Activated CD4-positive, alpha-beta T cell treated with anti-CD3 and anti-CD28 coated beads, Interleukin-2, amount 50 U/mL, for 1 hour (primary cell): Measurements from ENCODE around the gene DACH1.

ENCODE experiments used
- DNase-seq: peaks from one replicate; pipeline ENCODE4 v3.0.0-alpha.2; 2020

DACH1 gene

GRCh38 chr13:71695662-71696061, 171.3 kb downstream of the DACH1 start:
- DNase-seq = no peak

DNA sequence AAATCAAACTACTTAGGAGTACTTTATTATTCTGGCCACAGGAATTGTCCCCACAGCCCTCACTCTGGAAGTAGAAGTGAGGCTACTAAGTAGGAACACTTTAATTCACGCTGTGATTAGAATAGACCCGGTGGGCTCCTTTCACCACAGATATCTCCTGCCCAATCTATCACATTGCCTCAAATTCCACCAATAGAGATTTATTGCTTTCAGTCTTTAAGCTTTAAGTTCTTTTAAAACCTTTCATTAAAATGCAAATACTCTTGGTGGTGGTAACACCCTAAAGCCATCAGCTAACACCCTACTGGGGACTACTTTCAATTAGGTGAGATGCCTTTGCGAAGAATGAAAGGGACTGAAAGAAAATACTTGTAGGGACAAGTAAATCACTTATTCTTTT, 181.9 kb downstream of the DACH1 start:
- no peak for DNase-seq

DNA sequence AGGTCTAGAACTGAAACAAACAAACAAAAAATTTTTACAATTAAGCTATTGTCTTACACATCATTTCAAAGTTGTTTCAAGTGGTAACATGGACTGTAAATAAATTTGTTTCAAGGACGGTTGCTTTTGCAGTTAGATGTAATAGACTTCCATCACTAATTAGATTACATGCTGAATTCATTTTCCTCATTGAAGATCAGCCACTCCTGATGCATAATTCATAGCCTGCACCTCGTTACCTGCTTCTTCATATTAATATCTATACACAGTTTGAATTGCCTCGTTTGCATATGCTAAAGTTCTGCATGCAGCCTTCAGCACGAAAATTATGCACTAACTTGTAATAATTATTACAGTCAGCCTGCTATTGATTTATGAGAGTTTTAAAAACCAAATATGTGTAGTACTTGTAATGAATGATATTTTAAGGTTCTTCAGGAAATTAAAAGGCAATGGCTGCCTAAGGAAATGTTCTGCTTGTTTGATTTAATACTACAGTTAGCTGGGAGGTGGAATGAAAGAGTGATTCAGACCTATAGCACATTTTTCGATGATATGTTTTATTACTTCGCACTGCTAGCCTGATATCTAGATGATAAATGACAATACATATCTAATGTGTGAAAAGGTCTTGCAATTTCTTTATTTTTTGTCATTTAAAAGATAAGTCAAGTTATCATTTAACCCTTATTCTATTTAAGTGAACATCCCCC, 184.9 kb downstream of the DACH1 start:
- DNase-seq = no peak

DNA sequence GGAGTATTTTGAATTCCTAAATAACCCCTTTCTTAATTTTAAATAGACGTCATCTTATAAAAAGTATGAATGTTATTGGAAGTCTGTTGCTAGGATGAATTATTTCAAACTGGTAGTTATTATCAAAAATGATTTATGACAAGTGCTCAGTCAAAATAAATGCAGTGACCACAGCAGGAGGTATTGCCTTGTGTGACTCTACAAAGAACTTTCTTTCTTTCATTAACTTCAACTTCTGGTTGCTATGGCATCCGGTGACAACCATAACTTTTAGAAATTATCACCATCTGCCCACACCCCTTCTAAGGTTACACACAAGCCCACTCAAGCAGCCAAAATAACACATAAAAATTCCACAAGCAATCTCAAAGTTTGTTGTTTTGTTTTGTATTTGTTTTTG, 189.9 kb downstream of the DACH1 start:
- DNase-seq = no peak

- DNase-seq = no peak
These were observed 194.5 kb downstream of the DACH1 start for GRCh38 chr13:71672512-71672911.

GRCh38 chr13:71663431-71663830, 203.6 kb downstream of the DACH1 start:
- no peak for DNase-seq

DNA sequence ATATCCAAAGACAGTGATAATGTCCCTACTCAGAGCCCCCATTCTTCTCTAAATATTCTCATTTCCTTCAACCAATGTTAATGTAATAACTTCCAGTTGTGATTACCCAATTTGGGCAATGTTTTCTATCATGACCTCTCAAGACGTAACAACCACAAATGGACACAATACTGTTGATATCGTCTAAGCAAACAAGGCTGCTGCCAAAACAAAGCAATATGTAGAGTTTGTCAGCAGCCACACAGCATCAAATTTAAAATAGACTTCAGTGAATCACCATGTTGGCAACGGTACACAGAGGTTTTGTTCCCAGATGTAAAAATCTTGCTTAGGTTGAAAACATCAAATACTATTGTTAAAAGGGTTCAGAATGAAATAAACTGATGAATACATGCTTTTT, 205.1 kb downstream of the DACH1 start:
- no peak for DNase-seq

DNA sequence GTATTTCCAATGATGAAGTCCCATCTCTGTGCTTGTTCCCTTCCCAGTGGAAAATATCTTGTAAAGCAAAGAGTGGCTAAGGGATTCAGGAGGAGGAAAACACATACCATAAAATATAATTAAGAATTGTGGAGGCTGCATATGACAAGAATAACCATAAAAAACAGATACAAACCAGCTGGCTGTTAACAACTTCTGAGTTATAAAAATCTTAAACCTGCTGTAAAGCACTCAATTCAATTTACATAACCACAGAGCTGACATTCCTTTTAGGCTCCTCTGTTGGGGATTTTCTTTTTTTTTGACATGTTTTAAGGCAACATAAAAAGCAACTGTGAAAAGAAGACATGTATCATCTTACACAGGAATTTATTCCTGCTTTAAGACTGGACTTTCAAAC, 207.6 kb downstream of the DACH1 start:
- DNase-seq = no peak

DNA sequence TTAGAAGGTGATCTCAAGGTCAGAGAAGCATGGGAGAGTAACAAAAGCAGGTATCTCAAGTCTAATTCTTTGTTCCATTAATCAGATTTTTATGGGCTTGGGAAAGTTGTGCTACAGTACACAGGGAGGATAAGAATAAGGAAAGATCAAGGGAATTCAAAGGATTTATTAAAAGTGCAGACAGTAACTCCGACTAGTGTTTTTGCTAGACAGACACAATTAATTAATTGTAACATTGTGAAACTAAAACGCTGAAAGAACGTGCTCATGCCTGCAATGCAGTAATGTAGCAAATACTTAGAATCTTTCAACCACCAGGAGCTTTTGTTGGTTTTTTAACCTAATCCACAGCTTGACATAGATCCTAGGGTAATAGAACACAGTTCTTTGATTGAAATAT, 221.5 kb downstream of the DACH1 start:
- DNase-seq = no peak

GRCh38 chr13:71644579-71644978, 222.4 kb downstream of the DACH1 start:
- DNase-seq = no peak

- no peak for DNase-seq
These were observed 223.6 kb downstream of the DACH1 start for GRCh38 chr13:71643448-71643860.

DNA sequence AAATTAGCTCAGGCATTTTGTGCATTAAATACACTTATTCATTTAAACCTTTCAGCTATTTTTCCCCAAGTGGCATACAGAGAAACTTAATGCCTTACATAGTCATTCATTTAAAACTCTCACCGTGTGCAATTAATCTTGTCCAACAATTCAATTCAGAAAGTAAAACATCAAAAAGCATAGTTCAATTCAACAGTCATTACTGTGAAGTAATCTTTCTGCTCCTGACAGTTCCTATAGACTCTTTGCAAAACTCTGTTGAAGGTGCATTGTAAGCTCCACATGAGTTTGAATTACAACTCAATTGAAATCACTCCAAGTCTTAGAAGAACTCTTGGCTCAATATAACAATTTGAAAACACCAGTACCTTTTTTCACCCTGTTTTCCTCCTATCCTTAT, 228.3 kb downstream of the DACH1 start:
- no peak for DNase-seq

DNA sequence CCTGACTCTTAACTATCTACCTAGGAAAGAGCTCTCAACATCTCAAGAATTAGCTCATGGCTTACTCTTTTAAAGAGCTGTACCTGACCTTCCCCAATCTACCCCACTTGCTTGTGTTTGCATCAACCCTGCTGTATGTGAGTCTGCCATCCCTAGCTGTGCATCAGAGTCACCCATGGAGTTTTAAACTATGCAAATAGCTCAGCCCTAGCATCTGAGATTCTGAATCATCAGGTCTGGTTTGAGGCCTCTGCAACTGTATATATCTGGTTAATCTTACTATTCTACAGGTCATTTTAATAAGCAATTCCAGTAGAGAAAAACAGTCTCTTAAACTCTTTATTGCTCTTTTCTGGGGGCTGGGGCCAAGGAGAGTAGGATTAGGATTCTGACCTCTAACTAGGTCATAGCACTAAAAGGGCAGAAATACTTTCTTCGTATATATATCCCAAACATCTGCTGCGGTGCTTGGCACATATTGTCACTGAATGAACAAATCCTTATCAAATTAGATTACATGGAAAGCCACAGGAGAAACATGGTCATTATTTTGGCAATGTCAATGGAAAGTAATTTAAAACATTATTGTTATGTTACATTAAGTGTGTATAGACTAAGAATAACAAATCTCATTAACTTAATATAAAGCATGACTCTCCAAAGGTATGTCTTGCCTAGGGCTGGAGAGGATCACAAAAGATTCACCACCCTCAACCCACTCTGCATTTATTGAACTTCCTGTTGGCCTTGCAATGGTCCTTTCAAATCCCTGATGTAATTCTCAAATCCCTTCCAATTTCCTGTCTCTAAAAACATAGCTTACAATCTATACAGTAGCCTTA, 232.2 kb downstream of the DACH1 start:
- no peak for DNase-seq

DNA sequence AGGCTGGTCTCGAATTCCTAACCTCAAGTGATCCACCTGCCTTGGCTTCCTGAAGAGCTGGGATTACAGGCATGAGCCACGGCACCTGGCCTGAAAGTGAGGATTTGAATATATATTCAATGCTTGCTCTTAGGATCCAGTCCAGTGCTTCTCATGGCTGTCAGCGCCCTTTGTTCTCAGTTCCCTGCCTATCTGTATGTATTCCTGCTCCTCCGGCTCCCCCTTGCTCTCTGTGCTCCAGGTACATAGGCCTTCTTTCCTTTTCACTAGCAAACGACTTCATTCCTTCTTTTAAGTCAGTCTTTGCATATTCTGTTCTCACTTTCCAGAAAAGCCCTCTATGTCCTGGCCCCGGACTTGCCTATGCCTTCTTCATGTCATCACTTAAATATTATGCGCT, 232.8 kb downstream of the DACH1 start:
- no peak for DNase-seq

DNA sequence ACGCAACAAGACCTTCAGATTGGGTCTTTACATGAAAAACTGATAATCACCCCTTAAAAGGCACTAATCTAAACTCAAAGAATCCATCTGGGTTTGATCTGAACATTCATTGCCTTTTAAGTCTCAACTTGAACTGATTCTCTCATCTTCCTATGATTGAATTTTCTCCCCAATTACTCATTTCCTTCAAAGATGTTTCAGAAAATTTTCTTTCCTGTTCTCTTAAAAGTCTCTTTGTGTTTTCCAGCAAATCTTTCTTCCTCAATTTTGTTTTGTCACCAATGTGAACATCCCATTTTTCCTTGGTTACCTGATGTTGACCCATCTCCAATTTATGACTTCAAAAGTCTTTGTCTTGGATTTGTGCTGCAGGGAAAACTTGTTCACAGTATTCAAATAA, 234.3 kb downstream of the DACH1 start:
- no peak for DNase-seq

- no peak for DNase-seq
These were observed 234.8 kb downstream of the DACH1 start for GRCh38 chr13:71632206-71632605.

DNA sequence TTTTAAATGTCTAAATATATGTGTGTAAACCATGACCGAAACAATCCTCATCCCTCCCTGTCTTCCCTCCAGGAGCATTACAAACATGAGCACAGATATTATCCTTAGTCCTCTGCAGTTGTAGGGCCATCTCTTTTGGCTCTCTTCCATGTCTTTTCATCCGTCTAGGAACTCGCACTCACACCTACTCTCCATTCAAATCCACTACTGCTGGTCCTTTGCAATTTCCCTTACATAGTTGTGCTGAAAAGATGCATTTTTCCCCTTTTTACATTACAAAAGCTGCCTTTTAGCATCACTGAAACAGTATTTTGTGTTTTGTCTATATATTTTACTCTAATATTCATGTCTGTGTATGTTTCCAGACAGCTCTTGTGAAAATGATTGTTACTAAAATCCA, 237.8 kb downstream of the DACH1 start:
- no peak for DNase-seq

DNA sequence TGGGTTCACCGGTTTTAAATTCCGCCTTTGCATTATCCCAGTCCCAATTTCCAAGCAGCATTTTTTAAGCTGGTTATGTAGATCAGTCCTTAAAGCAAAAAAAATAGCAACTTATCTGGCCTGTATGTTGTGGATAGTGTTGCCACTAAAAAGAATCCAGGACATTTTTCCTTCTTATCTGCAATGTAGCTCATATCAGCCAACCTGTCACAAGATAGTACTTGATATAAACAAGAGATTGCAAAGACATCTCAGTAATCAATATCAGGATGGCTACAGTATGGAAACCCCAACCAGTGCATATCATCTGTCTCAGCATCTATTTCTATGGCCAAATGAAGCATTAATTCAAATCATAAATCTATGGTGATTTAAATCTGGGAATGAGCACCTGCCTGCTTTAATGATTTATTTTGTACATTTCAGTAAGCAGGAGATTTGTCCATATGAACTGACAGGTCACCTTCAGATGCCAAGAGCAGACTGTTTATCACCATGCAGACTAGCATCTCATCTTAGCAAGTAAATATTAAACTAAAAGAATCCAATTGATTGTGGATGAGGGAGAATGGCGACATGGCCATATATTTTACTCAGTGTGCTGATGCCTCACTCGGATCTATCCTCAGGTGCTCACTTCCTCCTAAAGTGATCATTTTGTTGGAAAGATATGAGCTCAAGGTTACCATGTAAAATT, 240.4 kb downstream of the DACH1 start:
- DNase-seq = no peak

DNA sequence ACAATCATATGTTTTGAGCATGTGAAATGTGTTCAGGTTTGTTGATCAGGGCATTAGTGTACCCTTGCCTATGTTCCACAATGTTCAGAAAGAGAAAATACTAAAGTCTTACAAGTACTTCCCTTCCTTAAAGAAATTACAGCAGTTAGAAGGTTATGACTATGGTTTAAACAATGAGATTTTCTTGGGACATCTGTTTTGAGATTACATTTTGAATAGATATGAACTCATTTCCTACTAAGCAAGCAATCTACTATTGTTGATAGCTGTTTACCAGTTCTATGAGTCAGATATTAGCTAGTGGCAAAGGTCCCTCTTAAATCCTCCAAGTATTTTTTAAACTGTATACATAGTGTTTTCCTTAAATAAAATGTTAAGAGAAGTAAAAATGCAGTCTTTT, 241.3 kb downstream of the DACH1 start:
- DNase-seq = no peak

GRCh38 chr13:71624653-71625600, 242.1 kb downstream of the DACH1 start:
- no peak for DNase-seq

DNA sequence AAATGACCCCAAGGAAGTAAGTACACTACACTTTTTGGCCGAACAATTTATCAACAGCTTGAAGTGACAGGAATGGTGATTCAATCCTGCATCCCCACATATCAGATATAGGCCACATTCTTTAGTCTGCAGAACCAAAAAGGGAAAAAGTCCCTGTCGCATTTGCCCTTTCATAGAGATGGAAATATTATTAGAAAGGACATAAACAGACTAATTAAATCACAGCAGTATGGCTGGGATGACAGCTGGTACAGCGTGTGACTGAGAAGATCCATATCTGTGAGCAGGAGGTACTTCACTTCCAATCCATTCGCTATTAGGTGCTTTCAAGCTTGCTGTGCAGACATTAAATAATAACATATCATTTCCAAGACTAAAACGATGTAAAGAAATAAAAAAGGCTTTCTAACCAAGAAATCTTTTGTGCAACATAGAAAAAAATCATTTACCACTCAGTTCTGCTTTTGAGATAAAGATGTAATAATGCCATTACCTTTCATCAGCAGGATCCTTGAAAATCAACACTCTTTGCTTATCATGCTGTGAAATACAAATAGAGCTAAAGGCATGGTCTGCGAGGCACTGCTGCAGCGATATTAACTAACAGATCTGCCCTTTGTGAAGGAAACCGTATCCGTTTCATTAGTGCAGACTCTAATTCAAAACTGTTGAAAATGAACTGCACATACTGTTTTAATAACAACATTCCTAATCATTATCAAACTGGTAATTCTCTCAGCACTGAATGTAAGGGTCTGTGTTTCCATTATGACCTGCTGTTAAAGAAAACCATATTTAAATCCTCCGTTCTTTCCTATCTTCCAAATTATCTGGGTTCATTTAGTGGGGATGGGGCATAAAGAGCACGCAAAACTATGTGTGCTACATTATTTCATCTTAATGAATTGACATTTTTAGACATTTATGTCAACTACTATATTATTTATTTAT, 245.6 kb downstream of the DACH1 start:
- no peak for DNase-seq

DNA sequence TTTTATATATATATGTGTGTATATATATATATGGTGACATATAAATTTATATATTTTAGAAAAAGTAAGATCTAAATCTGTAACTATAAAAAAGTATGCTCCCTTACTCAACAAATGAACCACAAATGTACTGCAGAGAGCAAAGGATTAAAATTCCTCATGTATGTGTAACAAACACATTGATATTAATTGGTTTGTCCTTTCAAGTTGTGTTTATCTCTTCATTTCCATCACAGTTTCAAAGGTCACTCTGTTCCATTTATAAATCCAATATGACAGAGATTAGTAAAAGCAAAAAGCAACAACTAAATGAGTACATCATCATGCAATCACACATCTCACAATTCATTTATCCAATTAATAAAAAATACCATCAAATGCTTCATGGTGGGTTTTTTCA, 247.9 kb downstream of the DACH1 start:
- no peak for DNase-seq
